ENCODE results near the gene ADAMTS16. TPM values are rescaled to one million over a fixed set of nuclear protein-coding genes. Genes with fewer than 3 reads are reported as not detected.

ADAMTS16 gene
- total RNA-seq, 1 donor from 2014 or later, result not detected

DNA sequence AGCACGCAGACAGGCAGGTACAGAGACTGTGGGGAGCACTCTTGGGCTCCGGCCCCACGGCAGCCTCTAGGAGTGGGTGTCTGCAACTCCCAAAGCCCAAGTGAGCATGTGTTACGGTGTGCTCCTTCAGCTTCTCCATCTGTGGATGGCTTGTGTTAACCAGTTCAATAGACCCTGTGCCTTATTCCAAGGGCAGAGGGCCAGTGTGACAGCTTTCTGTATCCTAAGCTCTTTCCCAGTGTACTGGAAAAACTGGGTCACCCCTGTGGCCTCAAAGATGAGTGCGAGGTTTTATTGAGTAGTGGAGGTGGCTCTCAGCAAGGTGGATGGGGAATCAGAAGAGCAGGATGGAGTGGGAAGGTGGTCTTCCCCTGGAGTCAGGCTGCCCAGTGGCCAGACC, 78.3 kb downstream of the ADAMTS16 start:
- DNase-seq (ENCODE audit: low spot score), result no peak
- intact Hi-C loops (cut with DNase I), result no loop called here

GRCh38 chr5:5219541-5219940, 79.4 kb downstream of the ADAMTS16 start:
- DNase-seq (ENCODE audit: low spot score), result no peak
- intact Hi-C loops (cut with DNase I), result no loop called here

DNA sequence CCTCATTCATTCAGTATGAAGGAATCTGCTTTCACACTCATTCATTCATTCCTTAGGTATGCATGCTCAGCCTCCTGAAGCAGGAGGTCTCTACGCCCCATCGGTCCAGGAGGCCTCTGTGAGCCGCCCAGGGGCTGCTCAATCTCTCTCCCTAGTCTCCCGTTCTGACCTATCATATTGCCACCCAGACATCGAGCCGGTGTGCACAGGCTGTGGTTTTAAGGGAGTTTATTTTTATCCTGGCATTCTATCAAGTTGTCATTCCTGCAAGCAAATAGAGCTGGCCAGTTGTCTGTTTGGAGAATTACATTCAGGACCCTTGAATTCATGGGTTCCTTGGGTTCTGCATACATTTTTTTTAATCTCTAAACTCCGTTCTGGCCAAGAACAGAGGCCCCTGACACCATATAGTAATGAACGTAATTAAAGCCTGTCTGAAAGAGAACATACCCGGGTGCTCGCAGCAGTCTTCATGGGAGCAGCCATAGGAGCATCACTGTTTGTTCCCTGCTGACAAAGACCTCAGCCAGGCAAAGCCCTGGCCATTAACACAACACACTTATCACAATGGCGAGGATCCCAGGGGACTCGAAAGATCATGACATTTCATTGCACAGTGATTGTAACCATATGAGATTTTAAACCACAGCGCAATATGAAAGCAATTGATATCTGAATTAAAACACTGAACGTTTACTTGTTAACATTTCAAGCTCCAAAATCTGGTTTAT, 80.9 kb downstream of the ADAMTS16 start:
- no peak for DNase-seq (ENCODE audit: low spot score)
- intact Hi-C loops (cut with DNase I), result no loop called here

GRCh38 chr5:5221724-5222123, 81.6 kb downstream of the ADAMTS16 start:
- intact Hi-C loops (cut with DNase I), result no loop called here
- DNase-seq (ENCODE audit: low spot score), result no peak

DNA sequence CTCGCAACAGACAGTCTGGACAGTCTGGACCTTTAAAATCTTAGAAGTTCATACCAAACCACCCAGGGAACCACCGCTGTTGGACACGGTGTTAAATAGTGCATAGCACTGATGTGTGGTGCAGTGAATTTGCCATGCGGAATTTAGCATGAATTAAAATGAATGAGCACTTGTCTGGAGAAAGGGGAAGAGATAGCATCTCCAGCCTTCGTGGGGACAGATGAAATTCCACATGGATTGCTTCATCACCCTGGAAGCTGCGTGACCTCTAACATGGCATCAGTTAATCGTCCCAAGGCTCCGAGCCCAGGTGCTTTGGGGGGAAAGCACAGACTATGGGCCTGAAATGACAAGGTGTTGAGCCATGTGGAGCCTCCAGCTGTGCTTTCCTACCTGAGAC, 91.4 kb downstream of the ADAMTS16 start:
- no peak for DNase-seq (ENCODE audit: low spot score)
- intact Hi-C loops (cut with DNase I), result no loop called here

DNA sequence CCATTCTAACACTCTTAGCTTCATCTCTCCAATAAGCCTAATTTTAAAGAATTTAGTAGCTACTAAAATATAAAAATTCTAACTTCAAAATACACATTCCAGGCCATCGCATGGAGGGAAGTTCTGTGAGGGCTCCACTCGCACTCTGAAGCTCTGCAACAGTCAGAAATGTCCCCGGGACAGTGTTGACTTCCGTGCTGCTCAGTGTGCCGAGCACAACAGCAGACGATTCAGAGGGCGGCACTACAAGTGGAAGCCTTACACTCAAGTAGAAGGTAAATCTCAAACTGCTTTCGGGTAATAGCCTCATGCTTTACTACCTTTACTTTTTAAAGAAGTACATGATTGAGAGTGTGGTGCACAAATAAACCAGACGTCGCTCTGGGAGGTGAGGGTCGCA, 94.8 kb downstream of the ADAMTS16 start:
- DNase-seq (ENCODE audit: low spot score), result no peak
- intact Hi-C loops (cut with DNase I), result no loop called here

DNA sequence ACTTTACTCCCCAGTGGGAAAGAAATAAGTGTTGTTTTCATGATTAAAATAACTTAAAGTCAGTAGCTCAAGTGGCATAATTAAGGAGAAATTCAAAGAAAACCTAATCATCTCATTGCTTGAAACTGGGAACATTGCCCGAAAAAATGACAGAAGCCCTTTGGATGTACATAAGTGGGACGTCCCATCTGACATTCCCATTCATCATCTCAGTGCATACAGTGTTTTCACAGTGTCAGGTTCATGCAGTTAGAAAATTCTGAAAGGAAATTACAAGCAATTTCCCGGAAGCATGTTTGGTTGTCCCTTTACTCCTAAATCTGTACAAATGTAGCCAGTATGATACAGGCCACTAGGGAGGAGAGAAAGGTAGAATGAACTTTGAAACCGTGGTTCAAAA, 95.6 kb downstream of the ADAMTS16 start:
- no peak for DNase-seq (ENCODE audit: low spot score)
- intact Hi-C loops (cut with DNase I), result no loop called here

- intact Hi-C loops (cut with DNase I), result no loop called here
- DNase-seq (ENCODE audit: low spot score), result no peak
Measured at GRCh38 chr5:5239191-5239590, 99.1 kb downstream of the ADAMTS16 start.

GRCh38 chr5:5240234-5240633, 100.1 kb downstream of the ADAMTS16 start:
- intact Hi-C loops (cut with DNase I), result no loop called here
- DNase-seq (ENCODE audit: low spot score), result no peak

GRCh38 chr5:5242056-5242455, 101.9 kb downstream of the ADAMTS16 start:
- intact Hi-C loops (cut with DNase I), result no loop called here
- no peak for DNase-seq (ENCODE audit: low spot score)

DNA sequence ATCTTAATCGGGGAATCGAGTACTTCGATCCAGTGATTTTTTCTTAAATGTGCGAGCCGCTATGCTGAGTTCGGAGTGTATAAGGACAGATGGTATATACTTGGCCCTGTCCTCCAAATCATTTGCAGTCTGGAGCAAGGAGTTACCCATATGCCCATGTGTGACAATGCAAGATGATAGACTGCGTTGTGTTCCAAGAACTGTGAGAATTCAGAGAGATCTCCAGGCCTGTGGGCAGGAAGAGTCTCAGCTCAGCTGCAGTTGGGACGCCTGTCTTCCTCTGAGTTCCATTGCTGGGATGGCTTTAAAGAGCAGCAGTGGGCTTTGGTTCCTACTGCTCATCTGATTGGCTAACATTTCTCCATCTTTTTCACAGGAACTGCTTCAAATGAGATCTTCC, 106.6 kb downstream of the ADAMTS16 start:
- no peak for DNase-seq (ENCODE audit: low spot score)
- intact Hi-C loops (cut with DNase I), result no loop called here

- no peak for DNase-seq (ENCODE audit: low spot score)
- intact Hi-C loops (cut with DNase I), result no loop called here
Measured at GRCh38 chr5:5250758-5251157, 110.6 kb downstream of the ADAMTS16 start.

GRCh38 chr5:5252106-5252505, 112.0 kb downstream of the ADAMTS16 start:
- DNase-seq (ENCODE audit: low spot score), result no peak
- intact Hi-C loops (cut with DNase I), result no loop called here

- intact Hi-C loops (cut with DNase I), result no loop called here
- no peak for DNase-seq (ENCODE audit: low spot score)
Measured at GRCh38 chr5:5257353-5257752, 117.2 kb downstream of the ADAMTS16 start.

DNA sequence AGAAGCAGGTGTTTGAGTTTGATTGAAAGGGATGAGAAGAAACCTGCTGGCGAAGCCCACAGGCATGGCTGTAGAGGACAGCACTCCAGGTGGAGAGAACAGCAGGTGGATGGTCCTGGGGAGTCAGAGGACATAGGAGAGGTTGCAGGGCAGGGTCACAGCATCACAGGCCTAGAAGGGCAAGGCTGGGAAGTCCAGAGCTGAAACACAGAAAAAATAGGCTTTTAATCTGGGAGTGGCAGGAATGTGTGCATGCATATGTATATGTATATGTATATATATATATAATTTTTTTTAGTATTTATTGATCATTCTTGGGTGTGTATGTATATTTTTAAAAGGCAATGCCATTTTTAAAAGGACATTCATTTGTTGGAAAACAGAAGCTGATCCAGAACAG, 118.4 kb downstream of the ADAMTS16 start:
- intact Hi-C loops (cut with DNase I), result no loop called here
- DNase-seq (ENCODE audit: low spot score), result no peak

DNA sequence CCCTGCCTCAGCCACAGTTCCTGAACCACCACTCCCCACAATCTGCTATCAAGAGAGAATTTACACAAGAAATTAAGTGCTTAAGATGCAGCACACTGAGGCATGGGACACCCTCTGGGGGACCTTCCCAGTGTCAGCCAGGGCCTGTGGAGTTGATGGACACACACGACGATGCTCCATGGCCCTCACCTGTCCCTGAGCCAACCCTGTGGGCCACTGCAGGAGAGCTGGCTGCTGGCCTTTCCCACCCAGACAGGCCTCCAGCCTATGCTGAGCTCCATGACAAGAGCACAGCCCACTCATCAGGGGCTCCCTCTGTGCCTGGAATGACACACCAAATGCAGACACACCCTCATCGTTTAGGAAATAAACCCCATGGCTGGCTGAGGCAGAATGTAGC, 124.6 kb downstream of the ADAMTS16 start:
- no peak for DNase-seq (ENCODE audit: low spot score)
- intact Hi-C loops (cut with DNase I), result loop anchor here (5.0 kb wide), 1 partner anchor 58 kb away; no protein-coding TSS in a partner anchor

GRCh38 chr5:5266297-5266696, 126.2 kb downstream of the ADAMTS16 start:
- no peak for DNase-seq (ENCODE audit: low spot score)
- intact Hi-C loops (cut with DNase I), result loop anchor here (5.0 kb wide), 1 partner anchor 56 kb away; no protein-coding TSS in a partner anchor

- DNase-seq (ENCODE audit: low spot score), result no peak
- intact Hi-C loops (cut with DNase I), result no loop called here
Measured at GRCh38 chr5:5270161-5270560, 130.0 kb downstream of the ADAMTS16 start.

GRCh38 chr5:5270958-5271785, 131.0 kb downstream of the ADAMTS16 start:
- no peak for DNase-seq (ENCODE audit: low spot score)
- intact Hi-C loops (cut with DNase I), result no loop called here

GRCh38 chr5:5271786-5272321, 131.7 kb downstream of the ADAMTS16 start:
- intact Hi-C loops (cut with DNase I), result no loop called here
- no peak for DNase-seq (ENCODE audit: low spot score)

DNA sequence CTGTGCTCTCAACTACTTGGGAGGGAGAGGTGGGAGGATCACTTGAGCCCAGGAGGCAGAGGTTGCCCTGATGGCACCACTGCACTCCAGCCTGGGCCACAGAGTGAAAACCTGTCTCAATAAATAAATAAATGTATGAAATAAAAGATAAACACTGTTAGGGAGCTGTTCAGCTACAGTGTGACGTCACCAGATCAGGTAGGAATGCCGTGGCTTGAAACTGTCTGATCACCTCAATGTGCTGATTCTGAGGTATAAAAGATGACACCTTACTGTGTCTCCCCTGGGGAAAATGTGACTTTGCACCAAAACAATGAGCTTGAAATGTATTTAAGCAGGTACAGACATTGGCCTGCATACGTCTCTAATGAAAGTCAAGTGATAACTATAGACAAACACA, 133.3 kb downstream of the ADAMTS16 start:
- intact Hi-C loops (cut with DNase I), result no loop called here
- DNase-seq (ENCODE audit: low spot score), result no peak
